HepG2 (cell line): ENCODE measurements around the gene TTPAL.

Source experiments
- TF ChIP-seq, protein P1 (sequence below): sonication (generic); formaldehyde crosslinking; IDR thresholded peaks from 2 replicates; pipeline ENCODE4 v1.4.0; 2020; ENCODE audit warnings: missing genetic modification reagents
- TF ChIP-seq, protein P2 (sequence below): sonication (generic); formaldehyde crosslinking; IDR thresholded peaks from 2 replicates; pipeline ENCODE4 v1.4.0; 2020; ENCODE audit warnings: mild to moderate bottlenecking, missing genetic modification reagents

DNA sequence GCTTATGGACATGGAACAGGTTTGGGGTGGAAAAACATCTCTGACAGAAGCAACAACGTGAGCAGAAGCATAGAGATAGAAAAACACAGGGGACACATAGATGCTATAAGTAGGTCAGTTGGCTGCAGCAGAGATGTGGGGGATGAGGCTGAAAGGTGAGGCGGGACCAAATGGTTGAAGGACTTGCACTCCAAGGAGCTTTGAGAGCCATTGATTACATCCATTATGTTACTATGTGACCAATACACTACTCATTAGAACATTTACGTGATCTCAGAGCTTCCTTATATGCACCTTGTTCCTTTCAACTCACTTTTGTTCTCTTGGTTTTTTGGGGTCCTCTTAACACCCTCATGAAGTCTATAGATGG is 47.9 kb upstream of the TTPAL start:
- TF ChIP-seq, protein P1, sequence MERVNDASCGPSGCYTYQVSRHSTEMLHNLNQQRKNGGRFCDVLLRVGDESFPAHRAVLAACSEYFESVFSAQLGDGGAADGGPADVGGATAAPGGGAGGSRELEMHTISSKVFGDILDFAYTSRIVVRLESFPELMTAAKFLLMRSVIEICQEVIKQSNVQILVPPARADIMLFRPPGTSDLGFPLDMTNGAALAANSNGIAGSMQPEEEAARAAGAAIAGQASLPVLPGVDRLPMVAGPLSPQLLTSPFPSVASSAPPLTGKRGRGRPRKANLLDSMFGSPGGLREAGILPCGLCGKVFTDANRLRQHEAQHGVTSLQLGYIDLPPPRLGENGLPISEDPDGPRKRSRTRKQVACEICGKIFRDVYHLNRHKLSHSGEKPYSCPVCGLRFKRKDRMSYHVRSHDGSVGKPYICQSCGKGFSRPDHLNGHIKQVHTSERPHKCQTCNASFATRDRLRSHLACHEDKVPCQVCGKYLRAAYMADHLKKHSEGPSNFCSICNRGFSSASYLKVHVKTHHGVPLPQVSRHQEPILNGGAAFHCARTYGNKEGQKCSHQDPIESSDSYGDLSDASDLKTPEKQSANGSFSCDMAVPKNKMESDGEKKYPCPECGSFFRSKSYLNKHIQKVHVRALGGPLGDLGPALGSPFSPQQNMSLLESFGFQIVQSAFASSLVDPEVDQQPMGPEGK (CRISPR knock-in tag), result no peak
- TF ChIP-seq, protein P2, sequence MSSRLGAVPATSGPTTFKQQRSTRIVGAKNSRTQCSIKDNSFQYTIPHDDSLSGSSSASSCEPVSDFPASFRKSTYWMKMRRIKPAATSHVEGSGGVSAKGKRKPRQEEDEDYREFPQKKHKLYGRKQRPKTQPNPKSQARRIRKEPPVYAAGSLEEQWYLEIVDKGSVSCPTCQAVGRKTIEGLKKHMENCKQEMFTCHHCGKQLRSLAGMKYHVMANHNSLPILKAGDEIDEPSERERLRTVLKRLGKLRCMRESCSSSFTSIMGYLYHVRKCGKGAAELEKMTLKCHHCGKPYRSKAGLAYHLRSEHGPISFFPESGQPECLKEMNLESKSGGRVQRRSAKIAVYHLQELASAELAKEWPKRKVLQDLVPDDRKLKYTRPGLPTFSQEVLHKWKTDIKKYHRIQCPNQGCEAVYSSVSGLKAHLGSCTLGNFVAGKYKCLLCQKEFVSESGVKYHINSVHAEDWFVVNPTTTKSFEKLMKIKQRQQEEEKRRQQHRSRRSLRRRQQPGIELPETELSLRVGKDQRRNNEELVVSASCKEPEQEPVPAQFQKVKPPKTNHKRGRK (CRISPR knock-in tag), result no peak
